GM21619 (cell line): ENCODE results near the gene CCDC71L.

Experiments
- ATAC-seq: cut with Tn5 transposase; IDR thresholded peaks from one replicate; pipeline ENCODE4 v1.9.1; 2021; ENCODE audit not compliant: unreplicated experiment

The CCDC71L gene

DNA sequence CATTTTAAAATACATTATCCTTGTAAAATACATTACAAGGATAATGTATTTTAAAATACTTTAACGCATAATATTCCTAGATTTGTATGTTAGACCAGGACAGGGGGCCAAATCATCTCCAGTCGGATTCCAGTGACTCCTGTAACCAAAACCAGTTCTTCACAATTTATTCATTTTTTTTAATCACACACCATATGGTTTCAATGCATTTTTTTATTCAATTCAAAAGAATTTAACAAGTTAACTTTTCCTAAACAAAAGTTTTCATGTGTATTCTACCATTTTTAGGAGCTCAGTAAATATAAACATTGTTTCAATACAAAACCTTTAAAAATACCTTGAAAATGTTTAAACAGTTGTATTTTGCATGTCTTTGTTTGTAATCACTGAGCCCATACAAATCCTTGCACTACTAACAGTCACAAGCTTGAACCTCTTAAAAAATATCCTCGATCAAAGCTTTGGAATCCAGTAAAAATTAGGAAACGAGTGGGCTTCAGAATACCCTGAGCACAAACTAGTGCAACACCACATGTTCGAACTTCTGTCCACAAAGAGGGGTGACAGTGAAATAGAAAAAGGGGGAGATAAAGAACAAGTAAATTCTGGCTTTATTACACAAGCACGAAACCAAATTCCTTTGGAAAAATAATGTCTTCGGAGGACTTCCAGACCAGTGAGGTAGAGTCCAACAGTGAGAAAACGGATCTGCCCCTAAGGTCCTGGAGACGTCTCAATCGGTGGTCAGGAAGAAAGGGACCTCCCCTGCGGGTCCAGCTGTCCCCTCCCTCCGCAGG lies 1.6 kb downstream of the CCDC71L start:
- ATAC-seq: no peak

DNA sequence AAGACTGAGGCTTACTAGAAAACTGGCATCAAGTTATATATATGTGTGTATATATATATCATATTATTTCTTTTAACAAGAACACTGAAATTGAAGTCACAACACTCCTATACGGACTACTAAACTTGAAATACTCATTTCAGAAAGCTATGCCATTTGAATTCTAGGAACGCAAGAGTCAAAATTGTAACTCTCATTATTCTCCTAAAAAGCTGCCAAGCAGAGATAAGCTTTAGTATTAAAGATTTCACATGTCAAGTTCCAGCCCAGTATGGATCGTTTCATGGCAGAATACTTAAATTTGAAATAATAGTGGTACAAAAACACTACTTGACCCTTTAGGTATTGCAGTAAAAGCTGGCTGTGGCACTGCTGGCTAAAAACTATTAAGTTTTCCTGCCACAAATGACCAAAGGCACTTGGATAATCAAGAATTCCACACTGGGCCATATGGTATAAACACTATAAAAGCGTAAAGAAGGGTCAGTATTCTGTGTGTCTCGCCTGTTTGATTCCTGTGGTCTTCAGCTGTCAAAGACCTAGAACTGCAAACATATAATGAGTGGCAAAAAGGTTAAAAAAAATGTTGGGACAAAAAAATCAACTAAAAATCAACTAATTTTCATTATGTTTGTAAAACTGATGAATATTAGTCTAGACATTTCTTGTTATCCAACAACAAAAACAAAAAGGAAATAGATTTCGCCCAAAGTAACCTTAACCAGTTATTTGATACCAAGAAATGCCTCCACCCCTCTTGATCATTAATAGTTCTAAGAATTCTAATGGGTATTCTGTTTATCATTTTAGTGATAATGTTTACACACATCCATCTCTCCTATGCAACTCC lies 2.4 kb downstream of the CCDC71L start:
- ATAC-seq: no peak

DNA sequence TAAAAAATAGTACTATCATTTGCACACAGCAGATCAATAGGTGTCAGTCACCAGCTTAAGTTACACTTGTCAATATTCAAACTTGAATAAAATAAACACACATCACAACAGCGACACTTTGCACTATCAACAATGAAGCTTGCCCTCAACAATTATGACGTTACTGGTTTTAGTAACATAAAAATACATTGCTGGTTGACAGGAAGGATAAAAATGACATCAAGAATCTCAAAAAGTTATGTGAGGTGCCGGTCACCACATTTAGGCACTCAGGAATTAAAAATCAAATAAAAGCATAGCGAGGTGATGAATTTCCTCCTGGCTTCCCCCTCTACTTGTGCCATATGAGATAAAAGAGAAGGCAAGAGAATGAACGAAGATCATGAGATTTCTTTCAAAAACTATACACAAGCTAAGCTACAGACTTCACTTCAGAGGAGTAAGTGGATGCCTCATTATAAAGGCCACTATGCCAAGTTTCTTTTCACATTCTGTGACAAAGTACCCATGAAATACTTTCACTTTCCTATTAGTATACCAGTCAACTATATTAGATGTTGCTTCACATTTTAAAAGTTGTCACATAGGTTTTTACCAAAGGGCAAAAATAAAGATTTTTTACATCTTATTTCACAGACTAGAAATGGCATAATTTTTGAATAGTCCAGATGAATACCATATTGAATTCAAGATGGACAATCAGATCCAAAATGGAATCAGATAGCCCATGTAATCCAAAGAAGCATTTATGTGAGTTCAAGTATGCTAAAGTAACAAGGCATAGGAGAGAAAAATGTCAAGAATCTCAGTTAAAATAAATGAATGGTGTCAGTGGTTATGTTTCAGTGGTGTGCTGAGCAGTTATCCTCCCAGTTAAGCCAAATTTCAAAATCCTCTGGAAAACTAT lies 3.6 kb downstream of the CCDC71L start:
- ATAC-seq: no peak

DNA sequence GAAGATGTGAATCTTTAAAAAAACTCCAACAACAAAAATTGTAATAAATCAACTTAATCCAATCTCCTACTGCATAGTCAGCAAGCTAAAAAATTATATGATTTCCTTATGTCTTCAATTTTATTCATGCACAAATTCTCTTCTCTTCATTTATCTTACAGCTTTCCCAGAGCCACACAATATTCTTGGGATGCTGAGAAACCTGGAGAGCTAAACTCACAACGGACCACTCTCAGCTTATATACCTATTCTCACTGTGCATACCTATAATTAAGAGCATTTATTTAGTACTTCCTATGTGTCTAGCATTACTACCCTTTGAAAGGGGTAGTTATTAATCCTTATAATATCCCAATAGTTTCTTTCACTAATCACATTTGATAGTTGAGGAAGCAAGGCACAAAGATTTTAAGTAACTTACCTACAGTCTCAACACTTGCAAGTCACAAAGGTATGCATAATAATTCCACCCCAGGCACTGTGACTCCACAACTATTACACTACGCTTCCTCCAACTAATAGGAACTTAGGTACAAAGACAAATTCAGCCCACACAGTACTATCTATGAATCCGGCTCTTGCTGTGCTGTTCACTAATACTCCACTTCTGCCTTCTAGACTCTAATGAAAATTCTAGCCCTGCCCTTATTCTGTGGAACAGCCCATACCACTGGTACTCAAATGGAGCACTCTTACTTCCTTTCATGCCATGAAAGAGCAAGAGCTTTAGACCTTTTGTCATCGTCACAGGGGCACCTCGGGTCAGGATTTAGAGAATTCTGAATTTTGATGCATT lies 5.1 kb downstream of the CCDC71L start:
- no peak for ATAC-seq

DNA sequence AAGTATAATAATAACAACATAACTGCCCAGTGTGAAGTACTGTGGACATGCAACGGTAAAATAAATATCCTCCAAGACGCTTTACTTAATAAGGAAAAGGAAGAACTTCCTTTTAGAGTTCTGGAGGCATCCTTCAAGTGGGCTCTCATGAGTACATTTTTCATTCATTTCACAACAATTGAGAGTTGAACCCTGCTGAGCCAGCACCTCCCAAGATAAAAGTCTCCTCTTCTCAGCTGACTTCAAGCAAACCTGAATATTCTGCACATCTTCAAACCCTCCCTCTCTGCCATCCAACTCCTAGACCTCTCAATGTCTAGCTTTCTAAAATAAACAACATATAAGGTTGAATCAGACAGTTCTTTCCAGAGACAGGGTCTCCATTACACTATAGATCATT lies 7.5 kb downstream of the CCDC71L start:
- no peak for ATAC-seq

DNA sequence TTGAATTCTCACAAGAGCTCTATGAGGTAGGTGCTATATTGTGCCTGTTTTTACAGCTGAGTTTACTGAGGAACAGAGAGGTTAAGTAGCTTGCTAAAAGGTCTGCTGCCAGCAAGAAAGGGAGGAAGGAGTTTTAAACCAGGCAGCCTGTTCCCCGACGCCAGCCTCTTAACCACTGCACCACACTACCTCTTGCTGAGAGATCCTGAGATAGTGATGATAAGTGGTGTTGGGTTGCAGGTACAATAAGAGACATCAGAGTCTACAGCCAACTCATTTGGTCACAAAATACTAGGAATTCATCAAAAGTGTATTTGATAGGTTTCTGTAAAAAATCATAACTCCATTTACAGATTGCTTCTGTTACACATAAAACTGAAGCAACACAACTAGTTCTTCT lies 8.0 kb downstream of the CCDC71L start:
- ATAC-seq: no peak

DNA sequence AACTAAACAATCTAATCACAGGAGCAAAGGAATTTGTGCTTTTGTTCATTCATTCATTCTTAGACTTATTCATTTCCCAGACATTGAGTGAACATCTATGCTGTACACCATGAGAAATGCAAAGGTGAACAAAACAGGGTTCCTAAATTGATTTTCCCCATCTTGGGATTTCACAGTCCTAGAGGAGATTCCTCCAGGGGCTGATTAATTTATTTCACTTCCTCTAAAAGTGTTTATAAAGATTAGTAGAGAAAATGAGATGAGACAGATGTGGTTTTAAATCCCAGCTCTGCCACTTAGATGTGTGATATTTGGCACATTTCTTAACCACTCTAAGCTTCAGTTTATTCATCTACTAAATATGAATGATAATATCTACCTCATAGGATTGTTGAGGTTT lies 8.9 kb downstream of the CCDC71L start:
- ATAC-seq: no peak

DNA sequence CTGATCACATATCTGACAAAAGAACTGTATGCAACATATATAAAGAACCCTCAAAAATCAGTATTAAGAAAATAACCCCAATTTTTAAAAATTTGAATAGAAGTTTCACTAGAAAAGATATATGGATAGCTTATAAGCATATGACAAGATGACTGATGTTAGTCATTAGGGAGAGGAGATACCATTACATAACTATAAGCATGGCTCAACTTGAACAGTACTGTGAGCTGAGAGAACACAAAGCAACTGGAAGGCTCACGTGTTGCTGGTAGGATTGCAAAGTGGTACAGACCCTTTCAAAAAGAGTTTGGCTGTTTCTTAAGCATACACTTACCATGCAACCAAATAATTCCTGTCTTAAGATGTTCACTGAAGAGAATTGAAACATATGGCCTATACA lies 14.7 kb downstream of the CCDC71L start:
- ATAC-seq: no peak

DNA sequence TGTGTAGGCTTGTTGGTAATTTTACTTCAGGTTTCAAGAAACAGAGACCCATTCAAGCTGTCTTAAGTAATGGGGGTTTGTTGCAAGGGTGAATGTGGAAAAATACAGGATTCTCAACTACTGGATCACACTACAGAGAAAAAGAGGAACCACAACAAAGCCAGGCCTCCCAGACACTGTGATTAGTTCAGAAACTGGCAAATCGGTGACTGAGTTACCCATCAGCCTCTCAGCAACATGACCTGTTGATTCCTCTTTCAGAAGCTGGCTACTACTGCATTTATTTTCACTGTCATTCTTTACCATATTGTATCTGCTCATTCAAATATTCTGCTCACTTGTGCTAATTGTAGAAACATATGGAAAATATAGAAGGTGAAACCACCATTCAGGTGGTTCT lies 16.0 kb downstream of the CCDC71L start:
- no peak for ATAC-seq

DNA sequence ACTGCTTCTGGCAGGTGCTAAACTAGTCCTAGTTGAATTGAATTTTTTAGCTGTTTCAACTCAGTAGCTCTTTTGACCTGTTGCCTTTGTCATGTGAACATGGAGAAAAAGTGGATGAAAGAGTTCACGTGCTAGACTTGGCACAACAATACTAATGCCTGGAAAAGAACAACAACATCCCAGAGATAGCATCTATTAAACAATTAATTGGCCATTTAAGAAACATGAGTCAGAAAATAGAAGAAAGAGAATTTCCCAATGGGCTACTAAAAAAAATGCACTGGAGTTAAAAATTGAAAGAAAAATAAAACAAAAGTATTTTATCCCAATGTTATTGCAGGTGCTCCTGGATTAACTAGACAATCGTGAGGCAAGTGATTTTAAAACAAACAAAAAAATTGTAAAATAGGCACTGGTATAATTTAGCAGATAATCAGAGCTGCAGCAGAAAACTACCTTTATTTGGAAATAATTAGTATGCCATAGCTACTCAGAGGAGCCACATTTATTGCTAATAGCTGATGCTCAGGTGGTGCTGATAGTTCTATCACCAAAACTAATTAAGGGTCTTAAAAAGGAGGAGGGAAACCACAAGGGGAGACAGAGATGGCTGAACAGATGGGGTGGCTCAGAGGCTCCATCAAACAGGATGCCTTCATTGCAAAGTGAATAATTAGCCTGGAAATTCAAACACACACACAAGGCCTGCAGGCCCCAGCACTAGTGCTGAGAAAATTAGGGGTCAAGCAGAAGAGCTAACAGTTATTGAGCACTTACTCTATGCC lies 17.6 kb downstream of the CCDC71L start:
- ATAC-seq: no peak

DNA sequence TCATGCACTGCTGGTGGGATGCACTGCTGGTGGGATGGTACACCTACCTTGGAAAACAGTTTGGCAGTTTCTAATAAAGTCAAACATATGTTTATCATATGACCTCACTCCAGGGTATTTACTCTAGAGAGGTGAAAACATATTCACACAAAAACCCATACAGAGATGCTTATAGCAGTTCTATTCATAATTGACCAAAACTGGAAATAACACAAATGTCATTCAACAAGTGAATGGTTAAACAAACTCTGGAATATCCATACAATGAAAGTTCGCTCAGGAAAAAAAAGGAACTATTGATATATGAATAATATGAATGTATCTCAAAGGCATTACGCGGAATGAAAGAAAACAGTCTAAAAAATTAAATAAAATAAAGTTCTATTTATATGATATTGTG lies 19.5 kb downstream of the CCDC71L start:
- no peak for ATAC-seq

DNA sequence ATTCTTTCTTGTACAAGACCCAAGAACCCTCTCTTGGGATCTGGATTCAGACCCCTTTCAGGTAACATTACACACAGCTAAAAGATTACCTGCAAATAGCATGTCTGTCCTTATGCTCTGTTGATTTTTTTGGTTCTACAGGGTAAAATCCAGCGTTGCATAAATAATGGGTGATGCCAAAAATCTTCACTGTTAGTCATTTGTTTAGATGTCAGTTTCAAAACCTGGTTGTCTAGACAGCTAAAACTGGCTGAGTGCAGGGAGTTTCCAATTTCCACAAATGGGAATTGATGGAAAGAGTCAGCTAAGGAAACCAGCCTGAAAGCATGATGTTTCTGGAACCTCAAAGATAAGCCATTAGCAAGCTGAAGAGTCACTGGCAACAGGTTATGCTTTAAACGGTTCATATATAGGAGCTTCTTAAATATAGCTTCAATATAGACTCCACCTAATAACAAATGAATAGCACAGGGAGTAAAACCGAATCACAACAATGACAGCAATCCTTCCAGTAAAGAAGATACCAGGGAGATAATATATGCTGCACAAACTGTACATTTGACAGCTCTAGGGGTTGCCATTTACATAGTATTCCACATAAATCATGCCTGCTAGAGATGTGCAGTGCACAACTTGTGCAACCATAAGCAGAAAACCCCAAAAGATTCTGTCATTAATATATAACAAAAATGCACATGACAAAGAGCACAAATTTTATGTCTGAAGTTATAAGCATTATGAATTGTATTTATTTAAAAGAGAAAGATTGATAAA lies 20.4 kb downstream of the CCDC71L start:
- no peak for ATAC-seq

DNA sequence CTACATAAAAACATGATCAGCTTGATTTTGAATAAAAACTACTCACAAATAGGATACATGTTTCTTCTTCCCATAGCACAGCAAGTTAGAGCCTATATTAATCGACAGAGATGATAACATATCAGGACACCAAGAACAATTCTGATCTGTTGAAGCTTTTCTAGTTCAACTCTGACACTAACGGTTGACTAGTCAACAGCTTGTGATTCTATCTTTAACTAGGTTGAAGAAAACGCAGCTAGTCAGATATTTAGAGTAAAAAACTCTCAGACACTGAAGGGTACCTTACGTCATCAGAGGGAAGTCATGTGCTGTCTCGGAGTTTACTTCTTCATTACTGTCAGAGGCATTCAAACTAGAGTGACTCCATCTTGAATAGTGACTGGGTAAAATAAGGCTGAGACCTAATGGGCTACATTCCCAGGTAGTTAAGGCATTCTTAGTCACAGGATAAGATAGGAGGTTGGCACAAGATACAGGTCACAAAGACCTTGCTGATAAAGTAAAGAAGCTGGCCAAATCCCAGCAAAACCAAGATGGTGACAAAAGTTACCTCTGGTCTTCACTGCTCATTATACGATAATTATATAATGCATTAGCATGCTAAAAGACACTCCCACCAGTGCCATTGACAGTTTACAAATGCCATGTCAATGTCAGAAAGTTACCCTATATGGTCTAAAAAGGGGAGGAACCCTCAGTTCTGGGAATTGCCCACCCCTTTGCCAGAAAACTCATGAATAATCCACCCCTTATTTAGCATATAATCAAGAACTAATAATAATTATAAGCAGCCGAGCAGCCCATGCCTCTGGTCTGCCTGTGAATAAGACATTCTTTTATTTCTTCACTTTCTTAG lies 21.3 kb downstream of the CCDC71L start:
- ATAC-seq: no peak

DNA sequence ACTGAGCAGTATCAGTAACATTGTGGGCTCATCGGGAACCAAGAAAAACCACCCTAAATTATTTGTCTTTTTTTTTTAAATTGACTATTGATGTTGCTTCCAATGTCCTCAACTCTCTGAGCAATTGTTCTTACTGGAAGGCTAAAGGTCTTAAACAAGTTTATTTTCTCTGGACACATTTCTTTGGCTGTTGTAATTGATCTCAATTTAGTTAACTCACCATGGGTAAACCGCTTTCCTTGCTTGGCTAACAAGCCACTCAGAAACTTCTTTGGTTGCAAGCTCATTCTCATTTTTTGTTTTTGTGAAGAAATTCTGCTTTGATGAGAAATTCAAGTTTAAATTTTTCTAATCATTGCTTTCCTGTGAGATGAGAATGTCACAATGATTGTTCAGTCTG lies 25.5 kb downstream of the CCDC71L start:
- ATAC-seq: no peak

DNA sequence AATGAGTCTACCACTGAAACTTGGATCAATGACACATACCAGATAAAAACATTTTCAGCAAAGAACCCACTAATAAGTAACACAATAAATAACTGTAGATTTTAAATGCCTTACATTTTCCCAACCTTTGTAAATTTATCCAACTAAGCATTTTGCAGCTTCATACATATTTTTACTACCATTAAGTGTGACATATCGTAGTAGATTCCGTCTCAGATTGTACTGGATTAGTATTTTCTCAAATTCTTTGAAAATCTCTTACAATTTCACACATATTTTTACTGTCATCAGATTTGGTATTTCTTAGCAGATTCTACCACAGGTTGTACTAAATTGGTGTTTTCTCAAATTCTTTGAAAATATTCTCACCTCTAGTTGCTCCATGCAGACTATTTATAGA lies 26.0 kb downstream of the CCDC71L start:
- ATAC-seq: no peak

DNA sequence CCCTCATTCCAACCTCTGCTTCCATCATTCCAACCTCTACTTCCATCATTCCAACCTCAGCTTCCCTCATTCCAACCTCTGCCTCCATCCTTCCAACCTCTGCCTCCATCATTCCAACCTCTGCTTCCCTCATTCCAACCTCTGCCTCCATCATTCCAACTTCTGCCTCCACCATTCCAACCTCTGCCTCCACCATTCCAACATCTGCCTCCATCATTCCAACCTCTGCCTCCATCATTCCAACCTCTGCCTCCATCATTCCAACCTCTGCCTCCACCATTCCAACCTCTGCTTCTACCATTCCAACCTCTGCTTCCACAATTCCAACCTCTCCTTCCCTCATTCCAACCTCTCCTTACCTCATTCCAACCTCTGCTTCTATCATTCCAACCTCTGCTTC lies 30.3 kb downstream of the CCDC71L start:
- no peak for ATAC-seq

DNA sequence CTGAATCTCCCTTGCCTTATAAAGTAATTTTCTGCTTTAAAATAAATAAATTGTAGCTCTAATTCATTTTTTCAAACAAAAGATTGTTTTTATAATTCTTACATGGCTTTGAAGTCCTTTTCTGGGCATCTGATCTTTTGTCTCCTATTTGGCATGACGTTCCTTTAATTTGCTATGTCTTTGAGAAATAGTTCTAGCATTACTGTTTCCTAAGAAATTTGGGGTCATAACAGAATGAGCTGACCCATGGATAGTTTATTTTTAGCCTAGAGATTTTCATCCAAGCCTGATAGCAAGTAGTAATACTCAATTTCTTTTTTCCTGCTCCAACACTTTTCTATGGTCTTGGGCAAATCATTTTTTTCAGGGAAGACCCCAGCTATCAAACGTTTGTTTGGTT lies 31.4 kb downstream of the CCDC71L start:
- ATAC-seq: no peak
